Skin of body (tissue), 2 donors: ENCODE results near the gene DCDC1. TPM values are rescaled to one million over a fixed set of nuclear protein-coding genes. Genes with fewer than 3 reads are reported as not detected.

Source experiments
- DNase-seq: peaks from one replicate; lab custom pipeline; 2025; lab: John Stamatoyannopoulos, UW
- total RNA-seq: library from RNA; depleted of rRNA; stranded (reverse); fragments of >200 nt; gene quantifications from one replicate; pipeline ENCODE4 v1.2.3, GENCODE V29; 2014

Gene DCDC1
- total RNA-seq, 1 donor from 2014 or later: 0.89 TPM

GRCh38 chr11:30917859-30918478 lies 451.6 kb downstream of the DCDC1 start:
- peak; percentile 42 for DNase-seq

- DNase-seq: no peak
Observed at GRCh38 chr11:30917266-30917665, 452.3 kb downstream of the DCDC1 start.

GRCh38 chr11:30916764-30917163 lies 452.8 kb downstream of the DCDC1 start:
- DNase-seq: no peak

- no peak for DNase-seq
Observed at GRCh38 chr11:30914143-30914762, 455.3 kb downstream of the DCDC1 start.

GRCh38 chr11:30911247-30911646 lies 458.3 kb downstream of the DCDC1 start:
- no peak for DNase-seq

- no peak for DNase-seq
Observed at GRCh38 chr11:30908857-30909256, 460.7 kb downstream of the DCDC1 start.

- no peak for DNase-seq
Observed at GRCh38 chr11:30908272-30908671, 461.3 kb downstream of the DCDC1 start.

GRCh38 chr11:30902929-30903328 lies 466.6 kb downstream of the DCDC1 start:
- DNase-seq: no peak

GRCh38 chr11:30895046-30895445 lies 474.5 kb downstream of the DCDC1 start:
- no peak for DNase-seq

- no peak for DNase-seq
Observed at GRCh38 chr11:30893318-30893717, 476.2 kb downstream of the DCDC1 start.

- no peak for DNase-seq
Observed at GRCh38 chr11:30889143-30889794, 480.3 kb downstream of the DCDC1 start.

- peak; percentile 48 for DNase-seq
Observed at GRCh38 chr11:30879322-30880005, 490.1 kb downstream of the DCDC1 start.

- no peak for DNase-seq
Observed at GRCh38 chr11:30878400-30878799, 491.1 kb downstream of the DCDC1 start.

GRCh38 chr11:30876663-30877396 lies 492.7 kb downstream of the DCDC1 start:
- no peak for DNase-seq

GRCh38 chr11:30876228-30876627 lies 493.3 kb downstream of the DCDC1 start:
- DNase-seq: no peak

- DNase-seq: no peak
Observed at GRCh38 chr11:30875806-30876205, 493.7 kb downstream of the DCDC1 start.

- DNase-seq: no peak
Observed at GRCh38 chr11:30873924-30874610, 495.5 kb downstream of the DCDC1 start.

GRCh38 chr11:30868626-30869081 lies 500.9 kb downstream of the DCDC1 start:
- DNase-seq: no peak

- no peak for DNase-seq
Observed at GRCh38 chr11:30863209-30863608, 506.3 kb downstream of the DCDC1 start.

GRCh38 chr11:30861531-30861930 lies 508.0 kb downstream of the DCDC1 start:
- peak; percentile 23 for DNase-seq

- DNase-seq: no peak
Observed at GRCh38 chr11:30861064-30861463, 508.5 kb downstream of the DCDC1 start.
